ENCODE measurements around the gene MYO7B. TPM values are rescaled to one million over a fixed set of nuclear protein-coding genes. Genes with fewer than 3 reads are reported as not detected.

Gene MYO7B
- total RNA-seq, 1 donor from 2014 or later, result 0.02 TPM

DNA sequence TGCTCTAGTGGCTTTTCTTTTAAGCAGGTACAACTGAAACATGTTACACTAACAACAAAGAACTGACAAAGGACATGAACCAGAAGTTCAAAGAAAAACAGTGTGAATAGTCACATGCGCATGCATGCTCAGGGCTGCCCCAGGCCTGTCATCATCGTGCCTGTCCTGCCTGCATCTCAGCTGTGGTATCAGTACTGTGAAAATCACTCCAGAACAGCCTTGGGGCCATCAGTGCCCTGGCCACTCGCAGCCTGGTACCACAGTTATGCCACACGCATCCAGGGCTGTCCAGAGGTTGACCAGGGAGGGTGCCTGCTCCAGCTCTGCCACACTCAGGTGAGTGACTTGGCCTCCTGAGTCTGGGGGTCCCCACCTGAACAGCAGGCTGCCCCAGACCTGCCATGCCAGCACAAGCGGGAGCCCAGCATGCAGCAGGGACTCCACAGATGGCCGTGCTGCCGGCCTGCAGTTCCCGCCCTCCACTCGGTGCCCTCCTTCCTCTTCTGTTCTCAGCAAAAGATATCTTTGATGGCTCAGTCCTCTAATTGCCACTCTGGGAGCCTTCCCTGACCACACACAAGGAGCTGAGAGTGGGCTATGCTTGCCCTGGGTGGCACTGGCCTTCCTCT is 127.6 kb downstream of the MYO7B start:
- H3K27me3 Mint-ChIP-seq (ENCODE audit: low read depth), result no peaks in the 10 kb centered on the region
- TF ChIP-seq, protein P1, sequence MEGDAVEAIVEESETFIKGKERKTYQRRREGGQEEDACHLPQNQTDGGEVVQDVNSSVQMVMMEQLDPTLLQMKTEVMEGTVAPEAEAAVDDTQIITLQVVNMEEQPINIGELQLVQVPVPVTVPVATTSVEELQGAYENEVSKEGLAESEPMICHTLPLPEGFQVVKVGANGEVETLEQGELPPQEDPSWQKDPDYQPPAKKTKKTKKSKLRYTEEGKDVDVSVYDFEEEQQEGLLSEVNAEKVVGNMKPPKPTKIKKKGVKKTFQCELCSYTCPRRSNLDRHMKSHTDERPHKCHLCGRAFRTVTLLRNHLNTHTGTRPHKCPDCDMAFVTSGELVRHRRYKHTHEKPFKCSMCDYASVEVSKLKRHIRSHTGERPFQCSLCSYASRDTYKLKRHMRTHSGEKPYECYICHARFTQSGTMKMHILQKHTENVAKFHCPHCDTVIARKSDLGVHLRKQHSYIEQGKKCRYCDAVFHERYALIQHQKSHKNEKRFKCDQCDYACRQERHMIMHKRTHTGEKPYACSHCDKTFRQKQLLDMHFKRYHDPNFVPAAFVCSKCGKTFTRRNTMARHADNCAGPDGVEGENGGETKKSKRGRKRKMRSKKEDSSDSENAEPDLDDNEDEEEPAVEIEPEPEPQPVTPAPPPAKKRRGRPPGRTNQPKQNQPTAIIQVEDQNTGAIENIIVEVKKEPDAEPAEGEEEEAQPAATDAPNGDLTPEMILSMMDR (IDR thresholded peaks at IDR 0.05), result no peak
- peaks cover 2% of the 10 kb centered on the region for H3K36me3 Mint-ChIP-seq (ENCODE audit: low read depth)
- peak overlapping the region; percentile 22 for H3K4me3 Mint-ChIP-seq (ENCODE audit: unreplicated experiment)
- peak; percentile 85 for DNase-seq (ENCODE audit: low spot score)
- H3K27ac Mint-ChIP-seq (ENCODE audit: unreplicated experiment), result peak overlapping the region; percentile 75
- H3K4me1 Mint-ChIP-seq (ENCODE audit: low read depth), result peaks cover 82% of the 10 kb centered on the region
- H3K9me3 Mint-ChIP-seq (ENCODE audit: low read depth), result no peaks in the 10 kb centered on the region

- Mint-ChIP-seq H3K27ac (ENCODE audit: unreplicated experiment) (peak overlapping the region; percentile 75), H3K36me3 (ENCODE audit: low read depth) (peaks cover 2% of the 10 kb centered on the region), H3K27me3 (ENCODE audit: low read depth) (no peaks in the 10 kb centered on the region), H3K4me3 (ENCODE audit: unreplicated experiment) (peak overlapping the region; percentile 33), H3K9me3 (ENCODE audit: low read depth) (no peaks in the 10 kb centered on the region), H3K4me1 (ENCODE audit: low read depth) (peaks cover 81% of the 10 kb centered on the region)
- TF ChIP-seq, protein P1 (IDR thresholded peaks at IDR 0.05), result no peak
- peak; percentile 44 for DNase-seq (ENCODE audit: low spot score)
Measured at GRCh38 chr2:127663566-127664064, 128.1 kb downstream of the MYO7B start.

GRCh38 chr2:127664065-127664894 is 128.8 kb downstream of the MYO7B start:
- Mint-ChIP-seq H3K9me3 (ENCODE audit: low read depth) (no peaks in the 10 kb centered on the region), H3K27me3 (ENCODE audit: low read depth) (no peaks in the 10 kb centered on the region), H3K36me3 (ENCODE audit: low read depth) (peaks cover 2% of the 10 kb centered on the region), H3K27ac (ENCODE audit: unreplicated experiment) (peak overlapping the region; percentile 67), H3K4me3 (ENCODE audit: unreplicated experiment) (peak overlapping the region; percentile 55), H3K4me1 (ENCODE audit: low read depth) (peaks cover 80% of the 10 kb centered on the region)
- TF ChIP-seq, protein P1 (IDR thresholded peaks at IDR 0.05), result no peak
- peak; percentile 84 for DNase-seq (ENCODE audit: low spot score)

GRCh38 chr2:127664895-127665225 is 129.4 kb downstream of the MYO7B start:
- Mint-ChIP-seq H3K4me3 (ENCODE audit: unreplicated experiment) (peak overlapping the region; percentile 55), H3K27ac (ENCODE audit: unreplicated experiment) (peak overlapping the region; percentile 17), H3K36me3 (ENCODE audit: low read depth) (peaks cover 2% of the 10 kb centered on the region), H3K27me3 (ENCODE audit: low read depth) (no peaks in the 10 kb centered on the region), H3K9me3 (ENCODE audit: low read depth) (no peaks in the 10 kb centered on the region), H3K4me1 (ENCODE audit: low read depth) (peaks cover 78% of the 10 kb centered on the region)
- no peak for DNase-seq (ENCODE audit: low spot score)
- TF ChIP-seq, protein P1 (IDR thresholded peaks at IDR 0.05), result no peak

- H3K9me3 Mint-ChIP-seq (ENCODE audit: low read depth), result no peaks in the 10 kb centered on the region
- H3K27me3 Mint-ChIP-seq (ENCODE audit: low read depth), result no peaks in the 10 kb centered on the region
- TF ChIP-seq, protein P1 (IDR thresholded peaks at IDR 0.05), result no peak
- H3K27ac Mint-ChIP-seq (ENCODE audit: unreplicated experiment), result peak overlapping the region; percentile 17
- H3K36me3 Mint-ChIP-seq (ENCODE audit: low read depth), result peaks cover under 1% of the 10 kb centered on the region
- no peak for DNase-seq (ENCODE audit: low spot score)
- H3K4me1 Mint-ChIP-seq (ENCODE audit: low read depth), result peaks cover 78% of the 10 kb centered on the region
- H3K4me3 Mint-ChIP-seq (ENCODE audit: unreplicated experiment), result no peak overlapping the region
Measured at GRCh38 chr2:127665267-127665893, 129.9 kb downstream of the MYO7B start.

Measured in chondrocyte (in vitro differentiated cells).